BJ (cell line): ENCODE measurements around the gene FRMD5. TPM values are rescaled to one million over a fixed set of nuclear protein-coding genes. Genes with fewer than 3 reads are reported as not detected.

ENCODE experiments used
- CTCF ChIA-PET: fragments of 350-600 bp; formaldehyde crosslinking; extraction: SDS; loops from one replicate; lab custom pipeline; 2021; ENCODE audit warnings: antibody characterized with exemption, inconsistent platforms; lab: Yijun Ruan, JAX
- POLR2A ChIA-PET: fragments of 300-600 bp; sonication (Branson Sonifier 250); formaldehyde crosslinking; extraction: SDS; loops from one replicate; lab custom pipeline; 2021; ENCODE audit warnings: antibody characterized with exemption; lab: Charles Lee
- DNase-seq: peaks from one replicate; pipeline ENCODE4 v3.0.0-alpha.2; 2011; ENCODE audit warnings: low read depth
- H3K27me3 ChIP-seq: 2 replicates; pipeline ENCODE4 v1.6.0; 2011; ENCODE audit warnings: low read length; ENCODE audit not compliant: control insufficient read depth, insufficient read depth
- H3K36me3 ChIP-seq: 2 replicates; pipeline ENCODE4 v1.5.1; 2011; ENCODE audit warnings: low read length; ENCODE audit not compliant: control insufficient read depth, insufficient read depth
- H3K4me3 ChIP-seq: 2 replicates; pipeline ENCODE4 v1.5.1; 2011; ENCODE audit warnings: low read depth, mild to moderate bottlenecking, control low read depth, low read length
- polyA plus RNA-seq: library from polyadenylated mRNA; depleted of rRNA; stranded (reverse); fragments of >200 nt; gene quantifications from 2 replicates; pipeline ENCODE4 v1.2.3, GENCODE V29; 2011
- TF ChIP-seq, protein P1 (sequence below): IDR thresholded peaks from 2 replicates; pipeline ENCODE4 v1.5.1; 2011; ENCODE audit warnings: low read depth, mild to moderate bottlenecking, control low read depth, inconsistent platforms, low read length, moderate library complexity; ENCODE audit not compliant: insufficient read depth

FRMD5 gene
- polyA plus RNA-seq, 1 experiment: 0.96 TPM

- CTCF ChIA-PET: interaction anchor here (1.3 kb wide), 1 partner anchor 17 kb away, joined by 3 read pairs; no protein-coding TSS in a partner anchor
Observed at GRCh38 chr15:44081026-44082013, 113.8 kb downstream of the FRMD5 start.

DNA sequence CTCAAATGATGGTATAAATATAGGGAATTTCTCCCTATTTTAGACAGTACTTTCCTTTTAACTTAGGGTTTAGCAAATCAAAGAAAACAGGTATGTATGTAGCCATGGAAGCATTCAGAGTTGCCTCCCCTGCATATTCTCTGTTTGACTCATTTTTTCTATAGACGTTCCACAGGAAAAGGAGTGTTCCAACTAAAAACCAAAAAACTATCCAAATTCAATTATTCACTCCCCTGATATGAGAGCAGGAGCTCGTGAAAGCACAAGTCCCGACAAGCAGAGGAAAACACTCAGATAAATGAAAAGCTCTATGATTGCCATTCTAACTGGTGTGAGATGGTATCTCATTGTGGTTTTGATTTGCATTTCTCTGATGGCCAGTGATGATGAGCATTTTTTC lies 119.5 kb downstream of the FRMD5 start:
- DNase-seq: no peak
- TF ChIP-seq, protein P1, sequence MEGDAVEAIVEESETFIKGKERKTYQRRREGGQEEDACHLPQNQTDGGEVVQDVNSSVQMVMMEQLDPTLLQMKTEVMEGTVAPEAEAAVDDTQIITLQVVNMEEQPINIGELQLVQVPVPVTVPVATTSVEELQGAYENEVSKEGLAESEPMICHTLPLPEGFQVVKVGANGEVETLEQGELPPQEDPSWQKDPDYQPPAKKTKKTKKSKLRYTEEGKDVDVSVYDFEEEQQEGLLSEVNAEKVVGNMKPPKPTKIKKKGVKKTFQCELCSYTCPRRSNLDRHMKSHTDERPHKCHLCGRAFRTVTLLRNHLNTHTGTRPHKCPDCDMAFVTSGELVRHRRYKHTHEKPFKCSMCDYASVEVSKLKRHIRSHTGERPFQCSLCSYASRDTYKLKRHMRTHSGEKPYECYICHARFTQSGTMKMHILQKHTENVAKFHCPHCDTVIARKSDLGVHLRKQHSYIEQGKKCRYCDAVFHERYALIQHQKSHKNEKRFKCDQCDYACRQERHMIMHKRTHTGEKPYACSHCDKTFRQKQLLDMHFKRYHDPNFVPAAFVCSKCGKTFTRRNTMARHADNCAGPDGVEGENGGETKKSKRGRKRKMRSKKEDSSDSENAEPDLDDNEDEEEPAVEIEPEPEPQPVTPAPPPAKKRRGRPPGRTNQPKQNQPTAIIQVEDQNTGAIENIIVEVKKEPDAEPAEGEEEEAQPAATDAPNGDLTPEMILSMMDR: no peak
- POLR2A ChIA-PET: no interaction called here
- CTCF ChIA-PET: interaction anchor here (1.4 kb wide), 1 partner anchor 173 kb away, joined by 4 read pairs; no protein-coding TSS in a partner anchor
- Histone ChIP-seq H3K36me3 (no peaks in the 10 kb centered on the region), H3K4me3 (no peak overlapping the region), H3K27me3 (no peaks in the 10 kb centered on the region)

More at GRCh38 chr15:44081026-44082013, 113.8 kb downstream of the FRMD5 start:
- TF ChIP-seq, protein P1: no peak
- POLR2A ChIA-PET: no interaction called here
- no peak overlapping the region for H3K4me3 ChIP-seq
- H3K27me3 ChIP-seq: no peaks in the 10 kb centered on the region
- DNase-seq: no peak
- H3K36me3 ChIP-seq: no peaks in the 10 kb centered on the region

DNA sequence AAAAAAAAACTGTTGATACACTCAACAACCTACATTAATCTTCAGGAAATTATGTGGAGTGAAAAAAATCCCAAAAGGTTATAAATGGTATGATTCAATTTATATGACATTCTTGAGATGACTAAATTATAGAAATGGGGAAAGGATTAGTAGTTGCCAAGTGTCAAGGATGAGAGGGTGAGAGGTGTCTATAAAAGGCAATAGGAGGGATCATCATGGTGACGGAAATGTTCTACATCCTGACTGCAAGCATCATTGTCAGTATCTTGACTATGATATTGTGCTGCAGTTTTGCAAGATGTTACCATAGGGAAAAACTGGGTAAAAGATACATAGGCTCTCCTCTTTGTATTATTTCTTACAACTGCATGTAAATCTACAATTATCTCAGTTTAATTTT lies 125.6 kb downstream of the FRMD5 start:
- H3K36me3 ChIP-seq: no peaks in the 10 kb centered on the region
- DNase-seq: no peak
- no peak overlapping the region for H3K4me3 ChIP-seq
- ChIA-PET POLR2A (no interaction called here), CTCF (interaction anchor here (1.8 kb wide), 1 partner anchor 165 kb away, joined by 7 read pairs; no protein-coding TSS in a partner anchor)
- no peaks in the 10 kb centered on the region for H3K27me3 ChIP-seq
- TF ChIP-seq, protein P1: no peak

GRCh38 chr15:44068347-44068746 lies 126.7 kb downstream of the FRMD5 start:
- TF ChIP-seq, protein P1: no peak
- POLR2A ChIA-PET: no interaction called here
- Histone ChIP-seq H3K27me3 (no peaks in the 10 kb centered on the region), H3K36me3 (no peaks in the 10 kb centered on the region), H3K4me3 (no peak overlapping the region)
- no peak for DNase-seq
- CTCF ChIA-PET: no interaction called here

DNA sequence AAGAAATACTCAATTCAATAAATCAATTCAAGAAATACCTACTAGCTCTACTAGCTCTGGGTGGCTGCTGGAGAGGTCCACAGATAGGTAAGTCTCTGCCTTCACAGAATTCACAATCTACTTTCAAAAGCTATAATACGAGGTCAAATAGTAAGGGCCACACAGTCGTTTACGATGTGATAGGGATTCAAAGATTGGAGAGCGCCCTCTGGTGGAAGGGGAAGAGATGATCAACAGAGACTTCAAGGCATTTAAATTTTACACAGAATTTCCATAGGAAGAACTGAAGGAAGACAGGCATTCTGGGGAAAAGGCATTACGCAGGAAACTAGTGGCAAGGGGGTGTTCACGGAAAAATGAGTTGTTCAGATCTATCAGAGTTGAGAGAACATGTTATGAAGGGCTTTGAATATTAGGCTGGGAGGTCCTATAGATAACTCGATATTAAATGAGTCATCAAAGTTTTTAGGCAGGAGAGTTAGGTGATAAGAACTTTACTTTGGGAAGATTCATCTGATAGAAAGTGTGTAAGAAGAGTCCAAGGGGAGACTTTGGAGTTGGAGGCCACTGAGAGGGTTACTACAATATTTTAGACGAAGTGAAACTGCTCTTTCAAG lies 128.8 kb downstream of the FRMD5 start:
- Histone ChIP-seq H3K4me3 (no peak overlapping the region), H3K36me3 (no peaks in the 10 kb centered on the region), H3K27me3 (no peaks in the 10 kb centered on the region)
- POLR2A ChIA-PET: no interaction called here
- TF ChIP-seq, protein P1: peak; percentile 77
- CTCF ChIA-PET: interaction anchor here (0.6 to 5.1 kb wide), 33 partner anchors 8 to 197 kb away, joined by 3 to 88 read pairs (median 3); no protein-coding TSS in a partner anchor
- DNase-seq: no peak
